CD4-positive, alpha-beta T cell treated with Interleukin-2 at 100 ng/mL for 4 hours (primary cell): Measurements from ENCODE around the gene KLHL21.
"Not testable (repeated sequence)": the region's sequence is repeated elsewhere in the genome, so short reads cannot be mapped to it uniquely, and the experiment has no call there.

ENCODE experiments used
- DNase-seq: peaks from one replicate; pipeline ENCODE4 v3.0.0-alpha.2; 2020; ENCODE audit warnings: low spot score

Gene KLHL21, protein sequence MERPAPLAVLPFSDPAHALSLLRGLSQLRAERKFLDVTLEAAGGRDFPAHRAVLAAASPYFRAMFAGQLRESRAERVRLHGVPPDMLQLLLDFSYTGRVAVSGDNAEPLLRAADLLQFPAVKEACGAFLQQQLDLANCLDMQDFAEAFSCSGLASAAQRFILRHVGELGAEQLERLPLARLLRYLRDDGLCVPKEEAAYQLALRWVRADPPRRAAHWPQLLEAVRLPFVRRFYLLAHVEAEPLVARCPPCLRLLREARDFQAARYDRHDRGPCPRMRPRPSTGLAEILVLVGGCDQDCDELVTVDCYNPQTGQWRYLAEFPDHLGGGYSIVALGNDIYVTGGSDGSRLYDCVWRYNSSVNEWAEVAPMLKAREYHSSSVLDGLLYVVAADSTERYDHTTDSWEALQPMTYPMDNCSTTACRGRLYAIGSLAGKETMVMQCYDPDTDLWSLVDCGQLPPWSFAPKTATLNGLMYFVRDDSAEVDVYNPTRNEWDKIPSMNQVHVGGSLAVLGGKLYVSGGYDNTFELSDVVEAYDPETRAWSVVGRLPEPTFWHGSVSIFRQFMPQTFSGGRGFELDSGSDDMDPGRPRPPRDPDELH

DNA sequence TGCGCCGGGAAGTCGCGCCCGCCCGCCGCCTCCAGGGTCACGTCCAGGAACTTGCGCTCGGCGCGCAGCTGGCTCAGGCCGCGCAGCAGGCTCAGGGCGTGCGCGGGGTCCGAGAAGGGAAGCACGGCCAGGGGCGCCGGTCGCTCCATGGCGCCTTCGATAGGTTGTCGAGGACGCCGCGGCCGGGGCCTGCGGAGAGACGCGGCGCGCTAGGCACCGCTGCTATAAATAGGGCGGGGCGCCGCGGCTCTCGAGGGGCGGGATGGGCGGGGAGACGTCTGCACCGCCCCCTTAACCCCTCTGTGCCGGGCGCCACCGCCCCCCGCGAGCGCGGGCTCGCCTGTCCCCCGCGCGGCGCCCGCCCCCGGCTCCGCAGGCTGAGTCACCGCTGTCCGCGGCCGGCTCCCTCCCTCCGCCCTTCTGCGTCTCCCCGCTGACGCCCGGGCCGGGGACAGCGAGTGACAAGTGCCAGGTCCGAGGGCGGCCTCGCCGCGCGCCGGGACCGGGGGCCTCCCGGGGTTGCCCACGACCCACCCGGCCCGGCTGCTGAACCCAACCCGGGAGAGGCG is at the start of gene KLHL21:
KLHL21 (minus strand) TSS at position 201 of the 569 bp plus-strand sequence; CDS start at position 149, 52 bp downstream.
- DNase-seq: peak; percentile 91

GRCh38 chr1:6651909-6652308 is 49.2 kb upstream of the KLHL21 start:
- no peak for DNase-seq

DNA sequence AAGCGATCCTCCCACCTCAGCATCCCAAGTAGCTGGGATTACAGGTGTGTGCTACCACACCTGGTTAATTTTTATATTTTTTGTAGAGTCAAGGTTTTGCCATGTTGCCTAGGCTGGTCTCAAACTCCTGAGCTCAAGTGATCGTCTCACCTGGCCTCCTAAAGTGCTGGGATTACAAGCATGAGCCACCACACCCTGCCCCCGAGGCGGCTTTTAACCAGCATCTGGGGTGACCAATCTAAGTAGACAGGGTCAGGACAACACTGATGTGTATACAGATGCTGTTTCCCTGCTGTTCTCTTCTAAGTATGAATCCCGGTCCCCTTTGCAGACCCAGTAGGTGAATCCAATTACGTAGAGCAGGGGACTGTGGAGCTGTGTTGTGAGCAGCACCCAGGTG is 45.9 kb upstream of the KLHL21 start:
- DNase-seq: no peak

GRCh38 chr1:6646499-6647148 is 44.0 kb upstream of the KLHL21 start:
- DNase-seq: peak; percentile 55

GRCh38 chr1:6645018-6645417 is 42.3 kb upstream of the KLHL21 start:
- no peak for DNase-seq

GRCh38 chr1:6640867-6641266 is 38.2 kb upstream of the KLHL21 start:
- DNase-seq: not testable (repeated sequence)

- no peak for DNase-seq
Measured at GRCh38 chr1:6638226-6638625, 35.6 kb upstream of the KLHL21 start.

GRCh38 chr1:6637770-6638169 is 35.1 kb upstream of the KLHL21 start:
- DNase-seq: no peak

DNA sequence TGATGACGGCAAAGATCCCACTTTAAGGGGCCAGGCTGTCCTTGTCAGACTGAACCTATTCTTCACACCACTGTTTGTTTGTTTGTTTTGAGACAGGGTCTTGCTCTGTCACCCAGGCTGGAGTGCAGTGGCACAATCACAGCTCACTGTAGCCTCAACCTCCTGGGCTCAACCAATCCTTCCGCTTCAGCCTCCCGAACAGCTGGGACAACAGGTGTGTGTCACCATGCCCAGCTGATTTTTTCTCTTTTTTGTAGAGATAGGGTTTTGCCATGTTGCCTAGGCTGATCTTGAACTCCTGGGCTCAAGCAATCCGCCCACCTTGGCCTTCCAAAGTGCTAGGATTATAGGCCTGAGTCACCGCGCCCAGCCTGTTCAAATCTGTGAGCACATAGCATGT is 34.1 kb upstream of the KLHL21 start:
- DNase-seq: not testable (repeated sequence)

DNA sequence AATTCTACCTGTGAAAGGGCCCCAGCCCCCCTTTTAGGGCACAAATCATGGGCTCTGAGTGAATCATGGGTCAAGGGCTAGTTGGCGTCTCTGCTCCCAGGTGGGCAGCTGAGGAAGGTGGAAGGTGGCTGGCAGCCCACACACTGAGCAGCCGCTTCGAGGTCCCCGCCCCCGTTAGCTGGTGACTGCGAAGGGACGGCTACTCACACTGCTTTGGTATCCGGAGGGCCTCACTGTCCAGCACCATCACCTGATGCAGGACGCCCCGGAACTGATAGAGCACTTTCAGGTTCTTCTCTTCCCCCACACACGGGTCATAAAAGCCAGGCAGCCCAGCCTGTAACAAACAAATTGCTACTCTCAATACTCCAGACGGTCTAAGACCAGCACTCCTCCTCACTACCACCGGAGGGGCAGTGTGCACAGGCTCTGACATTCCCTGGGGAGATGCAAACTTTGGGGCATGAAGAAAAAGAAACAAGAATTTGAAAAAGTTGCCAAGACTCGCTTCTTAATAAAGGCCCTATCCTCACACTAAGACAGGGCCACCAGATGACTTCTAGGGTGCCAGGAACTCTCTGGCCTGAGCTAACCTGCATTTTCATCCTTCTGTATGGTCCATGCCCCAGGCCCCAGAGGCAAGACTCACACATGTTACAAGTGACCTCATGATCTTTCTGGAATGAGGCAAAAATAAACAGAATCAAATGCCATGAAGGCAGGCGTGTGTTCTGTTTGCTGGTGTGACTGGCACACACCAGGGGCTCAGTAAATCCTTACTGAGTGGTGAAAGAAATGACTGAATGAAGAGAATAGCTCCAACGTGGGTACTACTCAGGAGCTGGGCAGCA is 33.5 kb upstream of the KLHL21 start:
- no peak for DNase-seq

DNA sequence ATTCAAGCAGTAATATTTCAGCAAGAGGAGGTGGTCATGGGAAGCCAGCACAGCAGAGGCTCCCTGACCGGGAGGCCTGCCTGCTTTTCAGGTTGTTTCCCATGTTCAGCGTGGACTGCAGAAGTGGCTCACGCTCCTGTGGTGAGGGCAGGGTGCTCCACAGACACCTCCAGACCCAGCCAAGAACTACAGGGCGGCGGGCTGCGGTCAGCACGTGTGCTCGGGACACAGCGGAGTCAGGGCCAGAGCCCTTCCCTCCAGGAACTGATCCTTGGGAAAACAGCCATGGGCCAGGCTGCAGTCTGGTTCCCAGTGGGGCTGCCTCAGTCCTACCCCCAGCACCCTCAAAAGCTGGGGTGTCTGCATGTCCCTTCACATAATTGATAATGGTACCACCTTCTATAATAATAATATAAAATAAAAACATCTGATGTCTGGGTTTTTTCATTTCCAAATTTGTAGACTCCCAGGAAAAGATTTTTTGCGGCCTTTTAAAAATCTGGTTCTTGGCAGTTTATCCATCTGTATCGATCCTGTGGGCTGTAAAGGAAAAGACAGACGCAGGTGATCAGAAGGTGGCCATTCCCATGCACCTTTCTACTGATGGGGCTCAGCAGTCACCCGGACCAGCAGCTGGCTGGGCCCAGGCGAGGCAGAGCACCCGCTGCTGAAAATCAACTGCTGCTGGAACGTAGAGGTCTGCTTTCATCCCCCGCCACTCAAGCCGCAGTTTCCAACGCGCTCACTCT is 32.7 kb upstream of the KLHL21 start:
- no peak for DNase-seq

DNA sequence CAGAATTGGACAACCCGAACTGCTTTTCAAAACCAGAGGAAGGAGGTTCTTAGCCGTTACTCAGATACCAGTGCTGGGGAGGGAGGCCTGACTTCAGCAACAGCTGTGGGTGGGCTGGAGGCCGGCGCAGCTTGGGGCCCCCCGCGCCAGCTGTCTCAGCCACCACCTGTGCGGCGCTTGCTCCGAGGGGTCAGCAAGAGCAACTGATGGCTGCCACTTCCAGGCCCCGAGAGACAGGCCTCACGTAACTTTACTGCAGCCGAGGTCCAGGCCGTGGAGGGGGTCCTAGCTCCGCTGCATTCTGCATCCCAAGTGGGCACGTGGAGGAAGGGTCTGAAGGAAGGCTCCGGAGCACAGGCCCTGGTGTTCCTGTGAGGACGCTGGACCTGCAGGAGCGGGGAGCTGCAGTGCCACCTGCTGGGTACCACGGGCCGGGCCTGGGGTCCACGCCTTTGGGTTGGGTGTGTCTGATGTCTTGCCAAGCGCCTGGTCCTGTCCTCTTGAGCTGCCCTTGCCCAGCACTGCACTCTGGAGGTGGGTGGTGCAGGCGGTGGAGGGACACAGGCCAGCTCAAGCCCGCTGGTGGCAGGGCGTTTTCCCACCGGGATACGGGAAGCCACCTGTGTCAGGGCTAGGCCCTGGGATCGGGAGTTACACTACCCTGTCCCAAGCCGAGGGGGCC is 31.8 kb upstream of the KLHL21 start:
- DNase-seq: peak; percentile 37

- DNase-seq: no peak
Measured at GRCh38 chr1:6632588-6633514, 30.2 kb upstream of the KLHL21 start.

GRCh38 chr1:6631058-6631457 is 28.4 kb upstream of the KLHL21 start:
- no peak for DNase-seq

GRCh38 chr1:6630027-6630426 is 27.4 kb upstream of the KLHL21 start:
- DNase-seq: no peak

DNA sequence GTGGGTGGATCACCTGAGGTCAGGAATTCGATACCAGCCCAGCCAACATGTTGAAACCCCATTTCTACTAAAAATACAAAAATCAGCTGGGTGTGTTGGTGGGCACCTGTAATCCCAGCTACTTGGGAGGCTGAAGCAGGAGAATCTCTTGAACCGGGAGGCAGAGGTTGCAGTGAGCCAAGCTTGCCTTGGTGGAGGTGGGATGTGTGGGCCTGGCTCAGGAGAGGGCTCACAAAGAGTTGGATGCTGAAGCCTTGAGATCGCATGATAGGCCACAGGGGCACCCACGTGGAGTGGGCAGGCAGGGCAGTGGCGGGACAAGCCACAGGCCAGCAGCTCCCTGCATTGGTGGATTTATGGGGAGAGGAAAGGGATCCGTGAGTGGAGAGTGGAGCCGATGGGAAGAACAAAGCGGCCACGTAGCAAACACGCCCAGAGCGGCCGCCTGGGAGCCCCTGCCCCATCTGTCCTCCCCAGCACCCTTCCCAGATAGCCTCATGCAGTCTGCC is 26.4 kb upstream of the KLHL21 start:
- DNase-seq: no peak

DNA sequence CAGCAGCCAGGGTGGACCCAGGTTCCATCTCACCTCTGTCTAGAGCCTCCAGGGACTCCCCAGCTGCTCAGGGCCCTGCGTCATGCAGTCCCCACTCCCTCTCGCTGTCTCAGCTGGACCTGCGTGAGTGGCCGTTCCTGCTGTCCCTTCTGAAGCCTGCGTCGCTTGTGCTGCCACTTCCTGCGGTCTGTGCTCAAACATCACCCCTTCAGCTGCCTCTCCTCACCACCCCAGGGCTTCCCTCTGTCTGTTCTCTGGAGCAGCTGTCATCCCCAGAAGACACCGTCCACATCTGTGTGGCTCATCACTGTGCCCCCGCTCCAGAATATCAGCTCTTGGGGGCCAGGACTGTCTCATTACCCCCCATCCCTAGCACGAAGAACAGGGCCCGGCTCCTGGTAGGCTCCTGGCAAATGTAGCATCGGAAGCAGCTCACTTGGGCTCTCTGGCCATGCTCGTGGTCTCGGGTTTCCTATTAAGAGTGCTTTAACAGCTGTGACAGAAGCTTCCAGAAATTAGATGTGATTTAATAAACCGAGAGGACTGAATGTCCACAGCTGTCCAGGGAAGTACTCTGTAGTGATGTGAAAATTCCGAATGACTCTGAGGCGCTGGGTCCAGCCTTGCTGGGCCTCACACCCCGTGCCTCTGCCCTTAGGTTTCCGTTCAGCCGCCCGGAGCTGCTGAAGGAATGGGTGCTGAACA is 25.3 kb upstream of the KLHL21 start:
- no peak for DNase-seq

DNA sequence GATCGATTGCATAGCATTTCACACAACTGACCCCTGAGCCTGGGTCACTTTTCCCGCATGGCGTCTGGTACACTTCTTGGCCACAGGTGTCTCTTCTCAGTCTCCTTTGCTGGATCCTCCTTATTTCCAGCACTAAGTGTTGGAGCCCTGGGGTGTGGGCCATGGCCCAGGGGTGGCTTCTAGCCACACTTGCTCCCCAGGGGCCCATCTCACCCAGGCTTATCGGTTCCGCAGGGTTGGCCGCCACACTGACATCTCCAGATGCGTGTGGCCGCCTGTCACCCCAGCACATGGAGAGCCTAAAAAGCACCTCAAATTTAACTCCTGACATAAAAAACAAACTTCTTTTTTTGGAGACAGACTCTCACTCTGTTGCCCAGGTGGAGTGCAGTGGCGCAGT is 24.4 kb upstream of the KLHL21 start:
- no peak for DNase-seq
